ENCODE measurements around the gene ABCA1.
"Not testable (repeated sequence)": the region's sequence is repeated elsewhere in the genome, so short reads cannot be mapped to it uniquely, and the experiment has no call there.

Gene ABCA1

GRCh38 chr9:104855807-104856206 lies 72.1 kb downstream of the ABCA1 start:
- no peak for DNase-seq (ENCODE audit: low read depth)

GRCh38 chr9:104855258-104855657 lies 72.7 kb downstream of the ABCA1 start:
- not testable (repeated sequence) for H3K4me3 ChIP-seq (replicated peaks; ENCODE audit: low read depth, low read length); DNase-seq (ENCODE audit: low read depth)

More at GRCh38 chr9:104855807-104856206, 72.1 kb downstream of the ABCA1 start:
- TF ChIP-seq CTCF (IDR thresholded peaks at IDR 0.05; ENCODE audit: low read length, missing control alignments) = no peak
- H3K4me3 ChIP-seq (replicated peaks; ENCODE audit: low read depth, low read length) = no peak overlapping the region

GRCh38 chr9:104854613-104855012 lies 73.3 kb downstream of the ABCA1 start:
- TF ChIP-seq CTCF (IDR thresholded peaks at IDR 0.05; ENCODE audit: low read length, missing control alignments) = no peak
- H3K4me3 ChIP-seq (replicated peaks; ENCODE audit: low read depth, low read length) = no peak overlapping the region
- no peak for DNase-seq (ENCODE audit: low read depth)

- DNase-seq (ENCODE audit: low read depth) = no peak
- no peak overlapping the region for H3K4me3 ChIP-seq (replicated peaks; ENCODE audit: low read depth, low read length)
- TF ChIP-seq CTCF (IDR thresholded peaks at IDR 0.05; ENCODE audit: low read length, missing control alignments) = no peak
Measured at GRCh38 chr9:104853683-104854082, 74.3 kb downstream of the ABCA1 start.

- no peak for DNase-seq (ENCODE audit: low read depth)
- H3K4me3 ChIP-seq (replicated peaks; ENCODE audit: low read depth, low read length) = no peak overlapping the region
- no peak for TF ChIP-seq CTCF (IDR thresholded peaks at IDR 0.05; ENCODE audit: low read length, missing control alignments)
Measured at GRCh38 chr9:104853159-104853558, 74.8 kb downstream of the ABCA1 start.

- no peak overlapping the region for H3K4me3 ChIP-seq (replicated peaks; ENCODE audit: low read depth, low read length)
- TF ChIP-seq CTCF (IDR thresholded peaks at IDR 0.05; ENCODE audit: low read length, missing control alignments) = no peak
- DNase-seq (ENCODE audit: low read depth) = no peak
Measured at GRCh38 chr9:104851546-104851920, 76.4 kb downstream of the ABCA1 start.

- no peak overlapping the region for H3K4me3 ChIP-seq (replicated peaks; ENCODE audit: low read depth, low read length)
- no peak for TF ChIP-seq CTCF (IDR thresholded peaks at IDR 0.05; ENCODE audit: low read length, missing control alignments)
- no peak for DNase-seq (ENCODE audit: low read depth)
Measured at GRCh38 chr9:104850786-104851545, 77.0 kb downstream of the ABCA1 start.

Data from fibroblast of pulmonary artery (primary cell).